PC-9 (cell line): ENCODE data around the gene PIK3R1. TPM values are rescaled to one million over a fixed set of nuclear protein-coding genes. Genes with fewer than 3 reads are reported as not detected.

Experiments
- BruUV-seq: library from RNA; stranded (reverse); fragments of 400-500 nt; replicated peaks from 2 replicates; lab custom pipeline; 2021; lab: Mats Ljungman, UMichigan
- CTCF ChIA-PET: fragments of 300-600 bp; sonication (Branson Sonifier 250); formaldehyde crosslinking; loops from one replicate; lab custom pipeline; 2022; ENCODE audit warnings: antibody characterized with exemption; lab: Charles Lee
- POLR2A ChIA-PET: fragments of 300-600 bp; sonication (Branson Sonifier 250); formaldehyde crosslinking; loops from one replicate; lab custom pipeline; 2022; ENCODE audit warnings: antibody characterized with exemption; ENCODE audit not compliant: unreplicated experiment; lab: Charles Lee
- DNase-seq, 2 experiments: peaks; one replicate each; pipeline versions ENCODE4 v3.0.0 to v3.0.0-alpha.2; 2015 to 2022; ENCODE audit warnings: mixed read lengths in 1 of 2
- H2AFZ ChIP-seq: fragments of 200-600 bp; sonication (generic); 2 replicates; pipeline ENCODE4 v1.8.1; 2017; ENCODE audit warnings: antibody characterized with exemption
- H3F3A ChIP-seq: fragments of 200-600 bp; sonication (generic); 2 replicates; pipeline ENCODE4 v1.8.1; 2017; ENCODE audit warnings: antibody characterized with exemption, mild to moderate bottlenecking, low read depth; ENCODE audit not compliant: insufficient read depth
- H3K27ac ChIP-seq: fragments of 200-600 bp; sonication (generic); 2 replicates; pipeline ENCODE4 v1.6.1; 2016; ENCODE audit warnings: mixed run types
- H3K27me3 ChIP-seq: fragments of 200-600 bp; sonication (generic); 2 replicates; pipeline ENCODE4 v1.6.1; 2016; ENCODE audit warnings: low read depth, mixed run types; ENCODE audit not compliant: insufficient read depth
- H3K36me3 ChIP-seq: fragments of 200-600 bp; sonication (generic); 2 replicates; pipeline ENCODE4 v1.6.1; 2016; ENCODE audit warnings: low read depth, mixed run types
- H3K4me1 ChIP-seq: fragments of 200-600 bp; sonication (generic); replicated peaks from 2 replicates; pipeline ENCODE4 v1.6.1; 2016; ENCODE audit warnings: mixed run types; ENCODE audit not compliant: insufficient read depth
- H3K4me2 ChIP-seq: fragments of 200-600 bp; sonication (generic); 2 replicates; pipeline ENCODE4 v1.6.1; 2017; ENCODE audit warnings: mixed run types
- H3K4me3 ChIP-seq: fragments of 200-600 bp; sonication (generic); 2 replicates; pipeline ENCODE4 v1.6.1; 2016; ENCODE audit warnings: mixed run types
- H3K79me2 ChIP-seq: fragments of 200-600 bp; sonication (generic); 2 replicates; pipeline ENCODE4 v1.6.1; 2017; ENCODE audit warnings: low read depth, mixed run types
- H3K9me2 ChIP-seq: fragments of 200-600 bp; sonication (generic); 2 replicates; pipeline ENCODE4 v1.8.1; 2017; ENCODE audit warnings: mild to moderate bottlenecking; ENCODE audit not compliant: insufficient read depth
- H3K9me3 ChIP-seq: fragments of 200-600 bp; sonication (generic); 2 replicates; pipeline ENCODE4 v1.8.1; 2016; ENCODE audit warnings: low read depth; ENCODE audit not compliant: insufficient read depth
- H4K20me1 ChIP-seq: fragments of 200-600 bp; sonication (generic); 2 replicates; pipeline ENCODE4 v1.8.1; 2017; ENCODE audit not compliant: insufficient read depth
- CTCF ChIP-seq: fragments of 200-600 bp; sonication (generic); conservative IDR thresholded peaks from 2 replicates; pipeline ENCODE4 v1.6.1; 2017; ENCODE audit warnings: mixed run types, antibody characterized with exemption, mild to moderate bottlenecking, moderate library complexity
- EZH2 ChIP-seq: fragments of 200-600 bp; sonication (generic); IDR thresholded peaks from 2 replicates; pipeline ENCODE4 v1.8.0; 2017; ENCODE audit warnings: antibody characterized with exemption, low read depth
- intact Hi-C: fragments of 100-400 bp; cut with micrococcal nuclease; formaldehyde crosslinking; loops from one replicate; pipeline ENCODE4 v1.10.0; 2022; ENCODE audit not compliant: unreplicated experiment
- total RNA-seq: library from RNA; stranded (reverse); gene quantifications from 2 replicates; pipeline ENCODE4 v1.2.3, GENCODE V29; 2021

The PIK3R1 gene
- total RNA-seq, 1 experiment from 2014 or later, result 15.9 TPM

- Histone ChIP-seq H3K4me1 (no peaks in the 10 kb centered on the region), H3K36me3 (no peaks in the 10 kb centered on the region), H3K4me3 (no peak overlapping the region), H3K9me3 (no peaks in the 10 kb centered on the region), H3K9me2 (no peaks in the 10 kb centered on the region), H3F3A (no peaks in the 10 kb centered on the region), H3K79me2 (no peaks in the 10 kb centered on the region), H3K4me2 (no peak overlapping the region), H4K20me1 (no peaks in the 10 kb centered on the region), H3K27me3 (no peaks in the 10 kb centered on the region), H3K27ac (no peak overlapping the region), H2AFZ (no peak overlapping the region)
- ChIA-PET POLR2A (no interaction called here), CTCF (interaction anchor here (0.6 kb wide), 1 partner anchor 499 kb away, joined by 3 read pairs; no protein-coding TSS in a partner anchor)
- BruUV-seq, result no TSS peak
- peak; percentile 33 to 55 for DNase-seq
- intact Hi-C loops, result no loop called here
- no peak for TF ChIP-seq CTCF
- no peak for TF ChIP-seq EZH2
Observed at GRCh38 chr5:68178579-68178978, 37.0 kb upstream of the PIK3R1 start.

- DNase-seq, result no peak
- no peaks in the 10 kb centered on the region for H3K9me3 ChIP-seq
- no peaks in the 10 kb centered on the region for H4K20me1 ChIP-seq
- CTCF ChIA-PET, result no interaction called here
- no peak overlapping the region for H3K27ac ChIP-seq
- H3K9me2 ChIP-seq, result no peaks in the 10 kb centered on the region
- no peak overlapping the region for H3K4me3 ChIP-seq
- H3K4me2 ChIP-seq, result no peak overlapping the region
- no peaks in the 10 kb centered on the region for H3K4me1 ChIP-seq
- intact Hi-C loops, result no loop called here
- POLR2A ChIA-PET, result no interaction called here
- H3F3A ChIP-seq, result no peaks in the 10 kb centered on the region
- BruUV-seq, result no TSS peak
- H3K79me2 ChIP-seq, result no peaks in the 10 kb centered on the region
- H2AFZ ChIP-seq, result no peak overlapping the region
- H3K27me3 ChIP-seq, result no peaks in the 10 kb centered on the region
- TF ChIP-seq EZH2, result no peak
- no peak for TF ChIP-seq CTCF
- H3K36me3 ChIP-seq, result no peaks in the 10 kb centered on the region
Observed at GRCh38 chr5:68180121-68181038, 35.2 kb upstream of the PIK3R1 start.

- no TSS peak for BruUV-seq
- Histone ChIP-seq H3K4me3 (no peak overlapping the region), H4K20me1 (no peaks in the 10 kb centered on the region), H2AFZ (no peak overlapping the region), H3K4me1 (no peaks in the 10 kb centered on the region), H3K4me2 (no peak overlapping the region), H3K27ac (no peak overlapping the region), H3K9me3 (no peaks in the 10 kb centered on the region), H3K9me2 (no peaks in the 10 kb centered on the region), H3K36me3 (no peaks in the 10 kb centered on the region), H3K27me3 (no peaks in the 10 kb centered on the region), H3F3A (no peaks in the 10 kb centered on the region), H3K79me2 (no peaks in the 10 kb centered on the region)
- intact Hi-C loops, result no loop called here
- POLR2A ChIA-PET, result no interaction called here
- DNase-seq, result no peak
- TF ChIP-seq EZH2 (no peak), CTCF (no peak)
- CTCF ChIA-PET, result no interaction called here
Observed at GRCh38 chr5:68181039-68181599, 34.4 kb upstream of the PIK3R1 start.
